HG03442 (cell line): ENCODE results near the gene CMIP.

Experiments
- ATAC-seq: cut with Tn5 transposase; IDR thresholded peaks from one replicate; pipeline ENCODE4 v1.9.1; 2021; ENCODE audit warnings: mild to moderate bottlenecking, moderate library complexity; ENCODE audit not compliant: unreplicated experiment

CMIP gene

DNA sequence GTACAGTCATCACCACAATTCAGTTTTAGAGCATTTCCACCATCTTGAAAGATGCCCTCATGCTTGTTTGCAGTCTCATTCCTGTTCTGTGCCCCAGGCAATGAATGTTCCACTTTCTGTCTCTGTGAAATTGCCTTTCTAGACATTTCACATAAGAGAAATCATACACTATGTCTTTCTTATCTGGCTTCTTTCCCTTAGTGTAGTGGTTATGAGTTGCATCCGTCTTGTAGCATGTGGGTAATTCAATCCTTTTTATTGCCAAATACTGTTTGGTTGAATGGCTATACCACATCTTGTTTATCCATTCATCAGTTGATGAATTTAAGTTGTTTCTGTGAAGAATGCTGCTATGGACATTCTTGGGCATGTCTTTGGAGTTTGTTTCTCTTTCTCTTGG lies 202.0 kb downstream of the CMIP start:
- no peak for ATAC-seq

DNA sequence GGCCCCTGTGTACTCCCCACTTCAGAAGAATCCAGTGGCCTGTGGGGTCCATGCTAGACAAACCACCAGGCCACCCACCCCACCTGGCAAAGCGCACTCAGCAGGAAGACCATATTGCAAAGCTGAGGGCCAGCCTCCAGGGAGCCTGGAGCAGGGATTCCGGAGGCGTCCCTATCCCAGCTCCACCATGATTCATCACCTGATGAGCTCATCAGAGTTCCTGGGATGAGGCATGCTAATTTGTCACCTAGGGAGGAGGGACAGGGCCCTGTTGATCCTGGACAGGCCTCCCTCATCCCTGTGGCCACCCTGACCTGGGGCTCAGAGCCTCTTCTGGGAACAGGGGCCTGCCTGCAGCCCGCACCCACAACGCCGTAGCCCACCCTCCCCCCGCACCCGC lies 202.9 kb downstream of the CMIP start:
- no peak for ATAC-seq

DNA sequence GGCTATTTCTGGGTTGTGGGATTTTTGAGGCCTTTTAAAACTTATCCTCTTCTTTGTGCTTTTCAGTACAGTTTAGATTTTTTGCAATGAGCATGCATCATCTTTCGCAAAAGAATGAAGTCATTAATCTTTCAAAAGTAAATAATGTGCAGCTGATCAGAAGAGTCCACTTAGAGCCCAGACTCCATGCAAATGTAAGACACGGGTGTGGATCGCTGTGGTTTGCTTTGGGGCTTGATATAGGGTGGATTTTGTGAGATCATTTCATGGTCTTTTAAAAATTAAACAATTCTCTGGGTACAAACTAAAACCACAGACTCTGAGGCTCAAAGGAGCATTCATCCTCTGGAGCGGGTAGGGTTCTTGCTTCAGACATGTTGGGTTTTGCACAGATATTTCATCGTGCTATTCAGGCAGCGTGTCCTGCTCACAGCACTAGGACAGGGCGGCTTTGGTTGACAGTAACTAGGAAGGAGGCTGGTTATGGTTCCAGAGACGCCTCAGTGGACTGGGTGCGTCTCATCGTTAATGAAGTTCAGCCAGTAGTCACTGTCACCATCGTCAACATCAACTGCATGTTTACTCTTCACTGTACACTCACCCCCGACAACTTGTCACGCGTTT lies 205.1 kb downstream of the CMIP start:
- ATAC-seq = no peak

DNA sequence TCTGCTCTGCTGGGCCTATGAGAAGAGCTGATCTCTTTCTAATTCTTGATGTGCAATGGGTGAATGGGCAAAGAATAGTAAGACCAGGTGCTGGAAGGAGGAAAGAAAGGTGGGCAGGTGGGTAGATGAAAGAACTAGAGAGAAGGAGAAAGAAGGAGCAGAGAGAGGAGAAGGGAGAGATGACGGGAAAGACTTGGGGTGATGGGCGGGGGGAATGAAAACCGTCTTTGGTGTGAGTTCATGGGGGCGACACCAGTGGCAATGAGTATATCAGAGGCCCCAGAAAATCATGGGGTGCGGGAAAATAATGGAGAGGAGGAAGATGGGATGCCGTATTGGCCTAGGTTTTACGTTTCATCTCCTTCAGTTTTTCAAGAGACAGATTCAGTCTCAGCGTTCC lies 205.7 kb downstream of the CMIP start:
- ATAC-seq = no peak

DNA sequence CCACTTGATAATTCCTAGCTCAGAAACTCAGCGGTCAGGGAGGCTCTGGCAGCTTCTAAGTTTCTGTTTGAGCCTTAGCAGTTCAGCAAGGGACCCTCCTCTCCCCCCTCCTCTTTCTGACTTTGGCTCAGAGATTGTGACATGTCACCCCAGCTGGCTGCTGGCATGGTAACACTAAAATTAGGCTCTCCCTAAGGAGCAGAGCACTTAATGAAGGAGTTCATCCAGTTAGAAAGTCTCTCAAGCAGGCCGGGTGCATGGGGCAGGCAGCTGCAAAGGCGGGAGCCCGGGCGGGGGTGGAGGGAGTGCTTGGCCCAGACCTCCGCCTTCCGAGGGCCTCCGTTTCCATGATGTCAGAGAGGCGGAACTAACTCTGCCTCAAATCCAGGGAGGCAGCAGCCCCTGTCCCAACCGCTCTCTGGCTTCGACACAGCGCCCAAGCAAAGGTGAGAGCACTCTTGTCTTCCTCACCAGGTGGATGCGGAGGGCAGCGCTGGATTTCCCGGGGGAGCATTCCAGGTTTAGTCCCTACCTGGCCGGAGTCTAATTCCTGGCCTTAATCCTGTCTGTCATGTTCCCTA lies 206.5 kb downstream of the CMIP start:
- no peak for ATAC-seq

DNA sequence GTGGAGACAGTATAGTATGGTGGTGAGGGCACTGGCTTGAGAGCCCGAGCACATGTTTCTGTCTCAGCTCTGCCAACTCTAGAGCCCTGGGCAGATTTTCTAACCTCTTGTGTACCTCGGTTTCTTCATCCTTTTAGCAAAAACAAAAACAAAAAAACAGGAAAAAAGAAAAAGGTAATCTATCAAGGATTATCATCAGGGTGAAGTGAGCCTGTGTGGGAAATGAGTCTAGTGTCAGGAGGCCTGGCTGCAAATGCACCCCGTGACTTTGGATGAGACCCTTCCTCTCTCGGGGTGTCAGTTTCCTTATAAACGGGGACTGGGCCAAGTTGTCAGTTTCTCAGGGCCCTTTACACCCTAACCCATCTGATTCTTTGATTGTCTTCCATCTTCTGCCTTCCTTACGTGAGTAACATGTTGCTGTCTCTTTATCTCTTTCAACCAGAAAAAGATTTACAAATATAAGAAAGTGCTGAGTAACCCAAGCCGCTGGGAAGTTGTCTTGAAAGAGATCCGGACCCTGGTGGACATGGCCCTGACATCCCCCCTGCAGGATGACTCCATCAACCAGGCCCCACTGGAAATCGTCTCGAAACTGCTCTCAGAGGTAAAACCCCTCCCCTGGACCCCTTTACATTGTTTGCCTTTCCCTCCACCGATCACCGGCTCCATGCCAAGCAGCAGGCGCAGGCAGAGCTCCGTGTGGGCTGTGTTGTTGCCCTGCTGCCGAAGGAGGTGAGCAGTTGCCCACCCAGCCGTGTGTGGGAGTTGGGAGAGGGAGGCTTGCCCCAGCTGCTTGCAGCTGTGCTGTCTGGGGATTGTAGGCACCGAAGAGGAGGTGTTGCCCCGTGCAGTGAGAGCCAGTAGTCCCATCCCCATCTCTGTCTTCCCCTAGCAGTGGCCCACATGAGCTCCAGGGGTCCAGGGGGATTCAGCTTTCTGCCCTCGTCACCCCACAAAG lies 207.4 kb downstream of the CMIP start:
- no peak for ATAC-seq

DNA sequence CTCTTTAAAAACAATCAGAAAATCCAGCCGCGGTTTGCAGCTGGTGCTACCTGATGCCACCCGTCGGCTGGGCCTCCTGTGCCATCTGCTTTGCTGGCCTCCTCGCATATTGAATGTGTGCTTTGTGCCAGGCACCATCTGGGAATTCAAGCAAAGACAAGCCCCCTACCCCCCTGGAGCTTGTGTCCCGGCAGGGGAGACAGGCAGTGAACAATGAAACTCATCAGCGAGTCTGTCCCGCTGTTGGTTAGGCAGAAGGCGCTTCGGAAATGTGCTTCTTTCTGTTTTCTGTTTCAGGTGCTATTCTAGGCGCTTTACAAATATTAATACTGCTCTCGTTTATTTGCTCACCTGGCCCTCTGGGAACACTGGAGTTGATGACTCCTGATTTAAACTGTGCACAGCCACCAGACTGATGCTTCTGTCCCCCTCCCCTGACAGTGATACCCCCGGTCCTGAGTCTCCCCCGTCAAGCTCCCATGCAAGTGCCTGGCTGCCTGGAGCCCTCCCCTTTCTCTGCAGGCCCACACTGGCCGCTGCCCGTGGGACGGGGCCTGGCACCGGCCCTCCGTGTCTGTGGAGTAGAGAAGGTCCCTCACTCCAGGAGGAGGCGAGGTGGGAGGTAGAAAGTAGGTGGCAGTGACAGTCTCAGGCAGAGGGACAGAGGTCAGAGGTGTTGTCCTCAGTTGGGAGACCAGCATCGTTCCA lies 208.3 kb downstream of the CMIP start:
- ATAC-seq = peak; percentile 56

DNA sequence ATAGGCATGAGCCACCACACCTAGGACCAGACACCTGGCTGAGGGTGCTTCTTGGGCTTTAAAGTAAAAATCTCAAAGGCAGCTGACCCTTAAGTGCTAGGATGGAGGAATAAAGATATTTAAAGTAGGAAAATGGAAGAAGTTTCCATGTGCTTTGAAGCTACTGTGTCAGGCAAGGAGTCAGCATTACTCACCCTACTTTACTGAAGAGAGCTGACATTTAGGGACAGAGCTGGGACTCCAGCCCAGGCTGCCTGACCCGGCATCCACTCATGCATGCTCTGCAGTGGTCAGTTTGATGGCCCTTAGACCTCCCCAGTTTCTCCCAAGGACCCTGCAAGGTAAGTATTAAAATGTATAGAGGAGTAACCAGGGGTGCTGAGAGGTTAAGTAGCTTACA lies 209.7 kb downstream of the CMIP start:
- ATAC-seq = no peak

DNA sequence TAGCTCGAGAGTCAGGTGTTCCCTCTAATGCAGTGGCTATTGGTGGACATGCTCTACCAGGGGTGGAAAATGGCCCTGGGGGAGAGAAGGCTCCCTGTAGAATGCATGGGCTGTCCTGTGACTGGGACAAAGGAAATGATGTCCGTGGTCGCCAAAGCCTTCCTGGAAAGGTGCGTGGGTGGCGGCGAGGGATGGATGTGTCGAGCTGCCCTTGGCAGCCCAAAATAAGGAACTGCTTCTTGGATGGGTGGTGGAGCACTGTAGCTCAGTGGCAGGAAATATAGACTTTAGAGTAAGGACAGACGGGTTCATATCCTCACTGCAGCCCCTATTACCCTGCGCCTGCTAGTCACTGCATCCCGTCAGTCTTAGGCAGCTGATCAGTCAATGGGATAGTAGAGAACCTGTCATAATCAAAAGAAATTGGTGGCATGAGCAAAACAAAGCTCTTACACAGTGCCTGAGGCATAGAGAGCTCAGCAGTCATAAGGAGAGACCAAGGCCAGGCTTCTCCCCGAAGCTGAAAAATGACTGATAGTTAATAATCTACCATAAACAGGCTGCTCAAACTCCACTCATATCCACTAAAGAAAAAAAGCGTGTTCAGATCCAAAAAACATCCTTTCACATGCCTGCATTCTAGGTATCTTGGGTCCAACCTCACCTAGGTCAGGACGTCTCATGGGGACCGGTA lies 211.0 kb downstream of the CMIP start:
- ATAC-seq = no peak

DNA sequence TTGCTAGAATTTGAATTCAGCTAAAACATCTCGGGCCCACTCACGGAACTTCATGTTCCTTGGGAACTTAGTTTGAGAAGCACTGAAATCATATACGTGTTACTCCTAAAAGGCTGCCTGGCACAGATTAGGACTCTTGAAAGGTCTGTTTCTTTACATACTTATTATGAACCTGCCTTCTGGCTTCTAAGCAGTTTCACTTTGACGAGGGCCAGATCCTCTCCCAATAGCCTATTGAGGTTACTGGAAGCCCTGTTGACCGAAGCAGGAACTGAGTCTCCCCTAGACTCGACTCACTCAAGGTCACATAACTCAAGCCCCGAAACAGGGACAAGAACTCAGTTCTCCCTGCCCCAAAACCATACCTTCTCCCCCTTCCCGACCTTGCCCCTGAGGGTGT lies 212.6 kb downstream of the CMIP start:
- no peak for ATAC-seq

DNA sequence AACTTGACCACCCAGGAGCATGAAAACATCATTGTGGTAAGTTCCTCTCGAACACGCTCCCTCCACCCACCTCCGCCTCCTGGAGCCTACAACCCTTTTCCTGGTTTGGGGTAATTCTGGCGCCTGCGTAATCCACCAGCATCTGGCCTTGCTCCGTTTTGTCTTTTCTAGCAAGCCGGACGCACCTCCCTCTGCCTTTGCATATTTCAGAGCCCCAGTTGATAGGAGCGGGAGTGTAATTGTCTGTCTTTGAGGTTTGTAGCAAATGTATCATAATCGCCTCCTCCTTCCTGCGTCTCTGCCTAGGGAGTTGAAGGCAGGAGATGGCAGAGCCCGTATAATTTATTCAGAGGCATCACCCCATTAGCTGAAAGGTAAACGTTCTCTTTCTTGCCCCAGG lies 213.2 kb downstream of the CMIP start:
- no peak for ATAC-seq

DNA sequence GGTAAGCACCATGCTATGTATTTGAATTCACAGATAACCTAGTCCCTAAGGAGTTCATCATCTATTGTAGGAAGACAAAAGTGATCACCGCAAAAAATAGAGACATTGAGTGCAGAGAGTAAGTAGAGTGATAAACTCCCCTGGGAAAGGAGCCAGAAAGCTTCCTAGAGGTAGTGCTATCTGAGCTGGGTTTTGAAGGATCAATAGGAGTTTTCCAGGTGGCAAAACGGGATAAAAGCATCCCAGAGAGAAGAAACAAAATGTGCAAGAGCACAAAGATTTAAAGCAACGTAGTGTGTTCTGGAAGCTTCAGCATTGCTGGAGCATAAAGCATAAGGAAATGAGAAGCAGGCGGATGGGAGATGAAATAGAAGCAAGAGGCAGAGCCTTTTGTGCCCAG lies 213.8 kb downstream of the CMIP start:
- no peak for ATAC-seq

DNA sequence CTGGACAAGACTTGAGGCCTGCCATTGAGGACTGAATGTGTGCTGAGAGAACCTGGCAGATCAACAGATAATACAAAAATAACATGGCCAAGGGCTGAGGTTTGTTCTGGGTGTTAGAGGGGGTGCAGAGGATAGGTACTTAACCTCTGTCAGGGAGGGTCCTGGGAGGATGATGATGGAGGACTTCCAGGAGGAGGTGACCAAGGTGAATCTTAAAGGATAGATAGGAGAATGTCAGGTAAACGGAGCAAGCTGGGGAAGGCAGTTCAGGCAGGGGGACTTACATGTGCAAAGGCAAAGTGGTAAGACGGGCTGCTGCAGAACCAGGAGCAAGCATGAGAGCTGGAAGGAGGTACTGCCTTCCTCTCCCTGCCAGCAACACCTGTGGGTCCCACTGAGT lies 214.6 kb downstream of the CMIP start:
- ATAC-seq = no peak

DNA sequence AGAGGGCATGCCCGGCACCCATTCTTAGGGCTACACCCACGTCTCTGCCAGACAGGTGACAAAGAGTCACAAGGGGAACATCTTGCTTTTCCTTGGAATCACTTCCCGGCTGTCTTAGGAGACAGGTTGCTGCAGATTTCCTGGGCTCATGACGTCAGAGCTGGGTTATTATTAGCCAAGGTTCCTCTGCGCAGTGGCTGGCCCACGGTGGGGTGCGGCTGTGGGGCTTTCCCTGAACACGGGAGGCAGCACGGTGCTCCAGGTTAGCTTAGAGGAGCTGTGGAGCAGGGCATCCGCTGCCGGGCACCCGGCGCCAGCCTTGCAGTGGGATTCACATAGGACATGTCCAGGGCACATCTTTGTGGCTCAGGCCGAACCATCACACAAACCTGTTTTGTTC lies 216.5 kb downstream of the CMIP start:
- ATAC-seq = no peak

DNA sequence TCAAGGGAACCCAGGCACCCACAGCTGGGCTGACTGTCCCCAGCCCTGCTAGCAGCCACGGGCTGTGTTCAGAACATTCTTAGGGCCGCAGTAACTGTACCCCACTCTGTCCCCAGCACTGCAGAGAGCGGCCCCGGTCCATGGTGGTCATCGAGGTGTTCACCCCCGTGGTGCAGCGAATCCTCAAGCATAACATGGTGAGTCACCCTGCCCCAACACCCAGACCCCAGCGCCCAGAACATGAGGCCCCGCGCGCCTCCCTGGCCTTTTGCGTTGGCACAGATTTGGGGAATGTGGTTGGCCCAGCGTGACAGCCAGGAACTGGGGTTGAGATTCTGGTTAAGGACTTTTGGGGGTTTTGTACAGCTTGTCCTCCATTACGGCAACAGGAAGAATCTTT lies 219.5 kb downstream of the CMIP start:
- ATAC-seq = no peak

DNA sequence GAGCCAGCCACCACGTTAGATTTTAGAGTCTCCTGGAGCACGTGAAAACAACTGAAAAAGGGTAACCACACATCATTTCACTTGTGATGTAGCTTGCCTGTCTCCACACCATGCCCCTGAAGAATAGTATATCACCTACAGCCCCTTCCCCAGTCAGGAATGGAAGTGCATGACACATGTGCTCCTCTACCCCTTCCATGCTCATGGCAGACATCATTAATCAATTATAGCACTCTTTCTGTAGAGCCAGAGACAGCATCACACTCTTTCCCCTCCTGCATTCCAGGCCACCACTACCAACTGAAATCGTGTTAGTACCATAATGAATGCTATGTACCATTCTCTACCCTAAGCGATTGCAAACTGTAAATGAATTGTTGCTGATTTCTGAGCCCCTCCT lies 221.0 kb downstream of the CMIP start:
- ATAC-seq = no peak

DNA sequence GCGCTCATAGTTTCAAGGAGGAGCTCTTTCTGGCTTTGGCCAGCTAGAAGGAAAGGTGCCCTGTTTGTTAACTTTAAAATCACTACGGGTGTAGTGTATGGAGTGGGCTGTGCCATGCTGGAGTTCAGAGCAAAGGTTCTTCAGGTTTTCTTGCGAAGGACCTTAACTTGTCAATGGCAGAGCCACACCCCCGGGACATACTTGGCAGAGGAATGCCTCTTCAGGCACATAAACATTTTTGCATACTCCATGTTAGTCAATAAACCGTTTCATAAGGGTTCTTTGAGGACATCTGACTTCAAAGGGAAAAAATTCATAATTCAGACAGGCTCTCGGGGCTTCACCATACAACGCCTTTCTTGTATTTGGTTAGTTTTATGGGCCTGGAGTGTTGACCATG lies 221.5 kb downstream of the CMIP start:
- ATAC-seq = no peak

DNA sequence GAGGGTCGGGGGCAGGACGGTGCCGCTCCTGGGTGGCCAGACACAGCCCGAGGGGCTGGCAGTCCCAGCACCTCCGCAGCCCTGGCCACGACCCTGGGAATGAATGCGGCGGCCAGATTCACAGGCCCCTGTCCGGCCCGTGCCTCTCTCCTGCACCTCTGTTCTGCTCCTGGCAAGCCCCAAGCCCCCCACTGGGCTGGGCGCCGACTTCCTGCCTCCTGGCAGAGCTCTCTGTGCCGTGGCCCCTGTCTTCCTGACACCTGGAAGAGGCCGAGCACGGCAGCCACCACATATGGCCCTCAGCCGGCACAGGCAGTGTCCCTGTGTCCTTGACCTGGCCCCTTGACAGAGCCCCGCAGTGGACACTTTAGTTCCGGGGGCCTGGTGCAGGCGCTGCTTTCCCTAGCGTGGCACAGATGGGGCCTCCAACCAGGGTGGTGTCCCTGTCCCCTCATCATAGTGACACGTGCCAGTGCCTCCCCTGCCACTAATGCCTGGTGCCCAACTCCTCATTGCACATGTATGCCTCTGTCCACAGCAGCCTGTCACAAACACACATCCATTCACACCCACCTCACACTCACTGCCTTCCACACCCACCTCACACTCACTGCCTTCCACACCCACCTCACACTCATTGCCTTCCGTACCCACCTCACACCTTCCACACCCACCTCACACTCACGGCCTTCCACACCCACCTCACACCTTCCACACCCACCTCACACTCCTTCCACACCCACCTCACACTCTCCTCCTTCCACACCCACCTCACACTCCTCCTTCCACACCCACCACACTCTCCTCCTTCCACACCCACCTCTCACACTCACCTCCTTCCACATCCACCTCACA lies 223.9 kb downstream of the CMIP start:
- ATAC-seq = no peak

DNA sequence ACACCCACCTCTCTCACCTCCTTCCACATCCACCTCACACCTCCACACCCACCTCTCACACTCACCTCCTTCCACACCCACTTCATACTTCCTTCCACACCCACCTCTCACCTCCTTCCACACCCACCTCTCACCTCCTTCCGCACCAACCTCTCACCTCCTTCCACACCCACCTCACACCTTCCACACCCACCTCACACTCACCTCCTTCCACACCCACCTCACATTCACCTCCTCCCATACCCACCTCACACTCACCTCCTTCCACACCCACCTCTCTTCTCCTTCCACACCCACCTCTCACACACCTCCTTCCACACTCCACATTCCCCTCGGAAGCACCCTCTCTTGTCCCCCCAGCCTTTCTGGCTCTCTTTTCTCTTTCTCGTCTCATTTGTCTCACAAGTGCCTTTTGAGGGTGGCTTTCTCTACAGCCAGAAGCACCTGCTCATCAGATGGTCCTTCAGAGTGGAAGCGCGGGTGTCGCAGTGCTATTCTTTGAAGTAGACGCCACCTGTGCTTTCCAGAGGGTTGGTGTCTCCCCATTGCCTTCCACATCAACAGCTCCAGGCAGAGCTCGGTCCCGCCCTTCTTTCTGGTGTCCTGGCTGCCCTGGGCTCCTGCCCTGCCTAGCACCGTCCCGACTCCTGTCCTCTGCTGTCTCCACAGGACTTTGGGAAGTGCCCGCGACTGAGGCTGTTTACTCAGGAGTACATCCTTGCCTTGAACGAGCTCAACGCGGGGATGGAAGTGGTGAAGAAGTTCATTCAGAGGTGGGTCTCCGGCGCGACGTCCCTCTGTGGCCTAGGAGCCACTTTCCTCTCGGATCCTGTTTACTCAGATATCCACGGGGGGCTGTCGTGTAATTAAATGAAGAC lies 225.1 kb downstream of the CMIP start:
- no peak for ATAC-seq
